HCT116 (cell line): ENCODE data around the gene H6PD. TPM values are rescaled to one million over a fixed set of nuclear protein-coding genes. Genes with fewer than 3 reads are reported as not detected.

Source experiments
- ATAC-seq: fragments of 200-7000 bp; cut with Tn5 transposase; 2 replicates; pipeline ENCODE4 v1.9.1; 2020; ENCODE audit warnings: mild to moderate bottlenecking, moderate library complexity
- BruUV-seq: library from RNA; stranded (reverse); fragments of 400-500 nt; replicated peaks from 2 replicates; lab custom pipeline; 2021; lab: Mats Ljungman, UMichigan
- CTCF ChIA-PET: fragments of 300-600 bp; sonication (Branson Sonifier 250); formaldehyde crosslinking; loops from one replicate; lab custom pipeline; 2021; ENCODE audit warnings: antibody characterized with exemption; lab: Charles Lee
- POLR2A ChIA-PET: fragments of 300-600, 350-600 bp; sonication (Branson Sonifier 250); formaldehyde crosslinking; loops from one replicate; lab custom pipeline; 2021; ENCODE audit warnings: antibody characterized with exemption; lab: Charles Lee
- RAD21 ChIA-PET, 2 experiments: fragments of 300-600 bp; sonication (Branson Sonifier 250); formaldehyde crosslinking; loops; one replicate each; lab custom pipeline; 2023; ENCODE audit warnings: low total read pairs in 2 of 2; ENCODE audit not compliant: uncharacterized antibody in 2 of 2, unreplicated experiment in 2 of 2, low non-redundant PET in 1 of 2; lab: Charles Lee
- DNase-seq: peaks from one replicate; pipeline ENCODE4 v3.0.0-alpha.2; 2010; ENCODE audit warnings: low read depth, low spot score
- H2AFZ ChIP-seq: fragments of 200-600 bp; shearing (Covaris generic), sonication (generic); 2 replicates; pipeline ENCODE4 v1.6.1; 2017; ENCODE audit warnings: low read depth, mixed run types, mixed read lengths, antibody characterized with exemption, low read length; ENCODE audit not compliant: poor library complexity, severe bottlenecking
- H3K27ac ChIP-seq: 2 replicates; pipeline ENCODE4 v1.5.1; 2012; ENCODE audit warnings: low read depth, low read length
- H3K27me3 ChIP-seq: fragments of 200-600 bp; sonication (generic); 2 replicates; pipeline ENCODE4 v1.6.1; 2016; ENCODE audit warnings: mixed run types, low read length, mixed read lengths; ENCODE audit not compliant: insufficient read depth
- H3K36me3 ChIP-seq, 2 experiments: fragments of 200-500 bp in 1 of 2; fragments of 200-600 bp in 1 of 2; sonication (Bioruptor generic) in 1 of 2; sonication (generic) in 1 of 2; 2 replicates each; pipeline versions ENCODE4 v1.5.1 to v1.6.1; 2014 to 2016; ENCODE audit warnings: low read length in 2 of 2, inconsistent platforms in 1 of 2, mixed read lengths in 1 of 2, mixed run types in 1 of 2; ENCODE audit not compliant: insufficient read depth in 2 of 2, control insufficient read depth in 1 of 2
- H3K4me1 ChIP-seq, 2 experiments: fragments of 200-600 bp in 1 of 2; sonication (generic) in 1 of 2; 2 replicates each; pipeline versions ENCODE4 v1.5.1 to v1.6.1; 2012 to 2017; ENCODE audit warnings: low read length in 2 of 2, inconsistent platforms in 1 of 2, mild to moderate bottlenecking in 1 of 2, mixed read lengths in 1 of 2, mixed run types in 1 of 2, moderate library complexity in 1 of 2; ENCODE audit not compliant: insufficient read depth in 2 of 2, control insufficient read depth in 1 of 2
- H3K4me2 ChIP-seq: fragments of 200-600 bp; sonication (generic); 2 replicates; pipeline ENCODE4 v1.6.1; 2017; ENCODE audit warnings: mixed run types, low read length, mixed read lengths
- H3K4me3 ChIP-seq, 2 experiments: fragments of 200-600 bp in 1 of 2; sonication (generic) in 1 of 2; replicated peaks in 1 of 2; 2 replicates each; pipeline ENCODE4 v1.5.1; 2011 to 2016; ENCODE audit warnings: low read length in 2 of 2, control low read depth in 1 of 2, low read depth in 1 of 2, mild to moderate bottlenecking in 1 of 2, mixed read lengths in 1 of 2, mixed run types in 1 of 2
- H3K79me2 ChIP-seq: fragments of 200-600 bp; sonication (generic); 2 replicates; pipeline ENCODE4 v1.6.1; 2017; ENCODE audit warnings: mild to moderate bottlenecking, mixed run types, low read length, moderate library complexity, mixed read lengths; ENCODE audit not compliant: insufficient read depth
- H3K9ac ChIP-seq: fragments of 200-600 bp; sonication (generic); 2 replicates; pipeline ENCODE4 v1.6.1; 2016; ENCODE audit warnings: low read length, mixed read lengths
- H3K9me2 ChIP-seq: fragments of 200-600 bp; sonication (generic), shearing (Covaris generic); 2 replicates; pipeline ENCODE4 v1.6.1; 2017; ENCODE audit warnings: mixed run types, mild to moderate bottlenecking, moderate library complexity; ENCODE audit not compliant: insufficient read depth
- H3K9me3 ChIP-seq, 2 experiments: fragments of 200-500 bp in 1 of 2; fragments of 200-600 bp in 1 of 2; sonication (Bioruptor generic) in 1 of 2; sonication (generic) in 1 of 2; 2 replicates each; pipeline ENCODE4 v1.6.1; 2014 to 2017; ENCODE audit warnings: low read length in 2 of 2, mixed read lengths in 2 of 2, inconsistent platforms in 1 of 2, low read depth in 1 of 2, mild to moderate bottlenecking in 1 of 2, mixed run types in 1 of 2, moderate library complexity in 1 of 2; ENCODE audit not compliant: control insufficient read depth in 1 of 2, insufficient read depth in 1 of 2
- H4K20me1 ChIP-seq: fragments of 200-600 bp; sonication (generic), shearing (Covaris generic); 2 replicates; pipeline ENCODE4 v1.6.1; 2017; ENCODE audit warnings: mixed run types, mild to moderate bottlenecking, moderate library complexity; ENCODE audit not compliant: insufficient read depth
- ATF3 ChIP-seq: IDR thresholded peaks from 2 replicates; pipeline ENCODE4 v1.6.1; 2012
- CBX3 ChIP-seq: IDR thresholded peaks from 2 replicates; pipeline ENCODE4 v1.6.1; 2012; ENCODE audit warnings: low read depth
- CEBPB ChIP-seq: IDR thresholded peaks from 2 replicates; pipeline ENCODE4 v1.6.1; 2012; ENCODE audit warnings: low read depth
- CTCF ChIP-seq, 3 experiments: fragments of 200-600 bp in 1 of 3; sonication (generic) in 1 of 3; IDR thresholded peaks in 2 of 3; conservative IDR thresholded peaks in 1 of 3; 2 replicates each; pipeline ENCODE4 v1.5.1; 2012 to 2017; ENCODE audit warnings: low read depth in 2 of 3, low read length in 2 of 3, antibody characterized with exemption in 1 of 3, borderline replicate concordance in 1 of 3, control low read depth in 1 of 3, mild to moderate bottlenecking in 1 of 3, mixed read lengths in 1 of 3, mixed run types in 1 of 3, moderate library complexity in 1 of 3; ENCODE audit not compliant: insufficient read depth in 1 of 3
- ELF1 ChIP-seq: IDR thresholded peaks from 2 replicates; pipeline ENCODE4 v1.6.1; 2012; ENCODE audit warnings: low read depth, borderline replicate concordance
- EZH2 ChIP-seq: fragments of 200-600 bp; sonication (generic); IDR thresholded peaks from 2 replicates; pipeline ENCODE4 v1.6.1; 2017; ENCODE audit warnings: antibody characterized with exemption, mixed run types
- FOSL1 ChIP-seq: IDR thresholded peaks from 2 replicates; pipeline ENCODE4 v1.6.1; 2012; ENCODE audit warnings: low read depth
- JUND ChIP-seq: IDR thresholded peaks from 2 replicates; pipeline ENCODE4 v1.6.1; 2012
- MAX ChIP-seq: IDR thresholded peaks from 2 replicates; pipeline ENCODE4 v1.6.1; 2012
- POLR2A ChIP-seq: IDR thresholded peaks from 2 replicates; pipeline ENCODE4 v1.7.0; 2011; ENCODE audit warnings: borderline replicate concordance; ENCODE audit not compliant: insufficient read depth, insufficient read length; ENCODE audit errors: extremely low read depth
- POLR2AphosphoS5 ChIP-seq: IDR thresholded peaks from 2 replicates; pipeline ENCODE4 v1.6.1; 2011; ENCODE audit warnings: mild to moderate bottlenecking, low read depth, low read length, moderate library complexity
- RAD21 ChIP-seq: IDR thresholded peaks from 2 replicates; pipeline ENCODE4 v1.6.1; 2012; ENCODE audit warnings: low read depth, mild to moderate bottlenecking
- SIN3A ChIP-seq: IDR thresholded peaks from 2 replicates; pipeline ENCODE4 v1.6.1; 2012; ENCODE audit warnings: low read depth
- SP1 ChIP-seq: IDR thresholded peaks from 2 replicates; pipeline ENCODE4 v1.6.1; 2012; ENCODE audit warnings: low read depth
- SRF ChIP-seq: IDR thresholded peaks from 2 replicates; pipeline ENCODE4 v1.6.1; 2012; ENCODE audit warnings: low read depth
- TCF7L2 ChIP-seq: IDR thresholded peaks from 2 replicates; pipeline ENCODE4 v1.7.0; 2011; ENCODE audit warnings: borderline replicate concordance, inconsistent platforms; ENCODE audit not compliant: insufficient read depth, insufficient read length; ENCODE audit errors: extremely low read depth
- YY1 ChIP-seq: IDR thresholded peaks from 2 replicates; pipeline ENCODE4 v1.6.1; 2011; ENCODE audit warnings: low read length, low read depth, moderate library complexity, mild to moderate bottlenecking; ENCODE audit not compliant: insufficient replicate concordance; ENCODE audit errors: extremely low read depth
- ZFX ChIP-seq: fragments of 450-650 bp; IDR thresholded peaks from 2 replicates; pipeline ENCODE4 v1.6.1; 2017
- ZNF274 ChIP-seq: fragments of 200-500 bp; sonication (Bioruptor generic); IDR thresholded peaks from 2 replicates; pipeline ENCODE4 v1.6.1; 2014; ENCODE audit warnings: mild to moderate bottlenecking, low read depth, low read length, inconsistent platforms
- intact Hi-C: fragments of 100-400 bp; cut with micrococcal nuclease; formaldehyde crosslinking; loops from 2 replicates; pipeline ENCODE4 v1.10.0; 2022
- total RNA-seq: library from RNA; stranded (reverse); gene quantifications from one replicate; pipeline ENCODE4 v1.2.1, GENCODE V29; 2021; ENCODE audit not compliant: unreplicated experiment

H6PD gene
- total RNA-seq, 1 experiment from 2014 or later: 16.2 TPM

GRCh38 chr1:9245230-9245619, 10.7 kb downstream of the H6PD start:
- DNase-seq (no peak), ATAC-seq (no peak)
- Histone ChIP-seq H3K9me3 (no peaks in the 10 kb centered on the region), H4K20me1 (no peaks in the 10 kb centered on the region), H3K4me2 (no peak overlapping the region), H3K4me3 (no peak overlapping the region), H3K27ac (no peak overlapping the region), H3K4me1 (no peaks in the 10 kb centered on the region), H3K79me2 (no peaks in the 10 kb centered on the region), H3K27me3 (no peaks in the 10 kb centered on the region), H3K9me2 (no peaks in the 10 kb centered on the region), H3K9ac (no peak overlapping the region), H3K36me3 (no peaks in the 10 kb centered on the region), H2AFZ (no peak overlapping the region)
- intact Hi-C loops: no loop called here
- BruUV-seq: no TSS peak
- ChIA-PET CTCF (interaction anchor here (0.8 to 1.2 kb wide), 2 partner anchors 134 to 246 kb away, joined by 3 to 5 read pairs; no protein-coding TSS in a partner anchor), RAD21 (no interaction called here), POLR2A (no interaction called here)
- TF ChIP-seq ELF1: no peak
- no peak for TF ChIP-seq RAD21
- TF ChIP-seq CBX3: no peak
- TF ChIP-seq YY1: no peak
- TF ChIP-seq CEBPB: no peak
- TF ChIP-seq POLR2AphosphoS5: no peak
- no peak for TF ChIP-seq JUND
- TF ChIP-seq POLR2A: no peak
- no peak for TF ChIP-seq SP1
- TF ChIP-seq SRF: no peak
- no peak for TF ChIP-seq MAX
- TF ChIP-seq ZFX: no peak

GRCh38 chr1:9245661-9246060, 11.1 kb downstream of the H6PD start:
- intact Hi-C loops: no loop called here
- ATAC-seq (no peak), DNase-seq (no peak)
- no peaks in the 10 kb centered on the region for H4K20me1 ChIP-seq
- ChIA-PET CTCF (interaction anchor here (1.2 kb wide), 1 partner anchor 246 kb away, joined by 5 read pairs; no protein-coding TSS in a partner anchor), POLR2A (no interaction called here), RAD21 (no interaction called here)
- no peaks in the 10 kb centered on the region for H3K9me3 ChIP-seq
- no peak overlapping the region for H3K4me2 ChIP-seq
- H2AFZ ChIP-seq: no peak overlapping the region
- H3K36me3 ChIP-seq: no peaks in the 10 kb centered on the region
- H3K4me3 ChIP-seq: no peak overlapping the region
- no peaks in the 10 kb centered on the region for H3K4me1 ChIP-seq
- H3K27ac ChIP-seq: no peak overlapping the region
- no peaks in the 10 kb centered on the region for H3K79me2 ChIP-seq
- no TSS peak for BruUV-seq
- H3K27me3 ChIP-seq: no peaks in the 10 kb centered on the region
- H3K9ac ChIP-seq: no peak overlapping the region
- H3K9me2 ChIP-seq: no peaks in the 10 kb centered on the region
- TF ChIP-seq CTCF (IDR thresholded peaks at IDR 0.05 in 2 of 3, conservative IDR thresholded peaks at IDR 0.05 in 1 of 3; ENCODE audit: borderline replicate concordance in 1 of 3, insufficient read depth in 1 of 3, low read depth in 2 of 3, low read length in 2 of 3) (no peak), JUND (no peak), FOSL1 (no peak), ZNF274 (no peak), TCF7L2 (no peak), ELF1 (no peak), SIN3A (no peak), YY1 (no peak), CEBPB (no peak), MAX (no peak), CBX3 (no peak), EZH2 (no peak), POLR2A (no peak), SP1 (no peak), ATF3 (no peak)
